NCI-H510A (cell line): ENCODE measurements around the gene CIPC.

Source experiments
- DNase-seq: peaks from one replicate; lab custom pipeline; 2025; lab: John Stamatoyannopoulos, UW

Gene CIPC

DNA sequence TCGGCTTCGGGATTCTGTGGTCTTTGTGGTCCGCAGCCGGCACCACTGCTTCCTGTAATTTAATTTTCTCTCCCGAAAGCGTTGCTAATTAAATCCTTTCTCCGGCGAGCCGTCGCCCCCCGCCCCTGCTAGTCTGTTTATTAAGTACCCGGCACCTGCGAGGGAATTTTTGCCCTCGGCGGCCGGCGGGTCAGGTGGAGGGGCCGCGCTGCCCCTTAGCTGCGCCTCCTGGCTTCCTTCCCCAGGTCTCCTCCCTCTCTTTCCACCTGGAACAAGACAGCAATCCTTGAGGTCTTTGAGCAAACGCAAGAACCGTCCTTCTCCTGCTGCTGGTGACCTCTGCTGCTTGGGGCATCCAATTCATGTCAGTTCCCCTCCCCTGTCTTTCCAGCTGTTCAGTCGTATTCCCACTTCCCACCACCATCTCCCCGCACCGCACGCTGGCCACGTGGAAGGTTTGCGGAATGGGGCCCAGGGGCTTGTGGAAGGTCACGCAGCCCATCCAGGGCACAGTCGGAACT is 27.3 kb downstream of the CIPC start:
- no peak for DNase-seq

DNA sequence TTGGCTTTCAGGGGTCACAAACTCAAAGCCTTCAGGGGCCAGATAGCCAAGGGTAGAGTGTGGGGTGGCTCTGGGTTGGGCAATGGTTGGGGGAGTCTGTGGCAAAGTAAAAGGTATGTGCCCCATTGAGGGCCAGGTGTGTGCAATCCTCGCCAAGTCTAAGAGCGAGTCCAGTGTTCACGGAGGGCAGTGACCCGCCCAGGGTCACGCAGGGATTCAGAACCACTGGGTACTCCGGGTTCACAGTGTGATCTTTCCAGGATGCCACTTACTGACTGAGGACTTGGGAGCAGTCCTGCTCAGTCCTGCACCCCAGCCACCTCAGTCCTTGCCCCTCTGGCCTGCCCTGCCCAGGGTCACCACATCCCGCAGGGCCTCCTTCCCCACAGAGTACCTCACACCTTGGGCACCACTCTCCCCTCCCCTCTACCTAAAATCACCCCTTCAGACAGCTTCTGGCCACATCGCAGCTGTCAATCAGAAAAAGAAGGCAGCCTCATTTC is 27.8 kb downstream of the CIPC start:
- no peak for DNase-seq

DNA sequence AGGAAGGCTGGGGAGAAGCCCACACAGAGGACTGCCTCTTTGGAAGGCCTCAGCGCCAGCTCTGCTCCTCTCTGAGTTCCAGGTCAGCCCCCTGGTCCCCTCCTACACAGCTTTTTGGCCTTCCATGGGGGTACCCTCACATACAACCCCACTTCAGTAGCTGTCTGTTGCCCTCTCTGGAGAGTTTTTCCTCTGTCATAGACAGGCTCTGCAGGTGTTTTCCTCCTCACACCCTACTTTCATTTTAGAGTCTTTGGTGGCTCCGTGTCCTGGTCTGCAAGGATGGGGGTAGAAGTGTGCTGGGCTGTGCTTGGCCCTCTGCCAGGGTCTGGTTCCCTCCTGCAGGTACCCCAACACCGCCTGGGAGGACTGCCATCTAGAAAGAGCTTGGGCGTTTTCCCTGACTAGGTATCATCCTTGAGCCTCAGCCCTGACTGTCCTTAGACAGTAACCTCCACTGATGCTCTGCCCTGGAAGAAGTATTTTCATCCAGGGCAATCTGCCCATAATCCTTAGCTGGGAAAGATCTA is 28.5 kb downstream of the CIPC start:
- no peak for DNase-seq

DNA sequence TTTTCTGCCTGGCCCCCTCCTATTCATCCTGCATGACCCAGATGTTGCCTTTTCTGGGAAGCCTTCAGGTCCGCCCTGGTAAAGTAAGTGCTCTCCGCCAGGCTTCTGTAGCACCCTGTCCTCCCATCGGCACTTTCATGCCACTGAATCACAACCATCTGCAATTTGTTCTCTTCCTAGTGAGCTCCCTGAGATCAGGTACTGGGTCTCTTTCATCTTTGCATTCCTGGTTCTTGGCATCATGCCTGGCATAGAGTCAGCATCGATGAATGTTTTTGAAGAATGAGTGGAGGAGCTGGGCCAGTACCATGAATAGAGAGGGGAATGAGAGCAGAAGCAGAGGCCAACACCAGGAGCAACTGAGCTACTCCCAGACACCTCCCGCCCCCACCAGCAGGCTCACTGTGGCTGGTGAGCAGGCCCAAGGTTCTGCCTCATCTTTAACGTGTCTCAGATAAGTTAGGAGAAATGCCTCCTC is 30.4 kb downstream of the CIPC start:
- no peak for DNase-seq

DNA sequence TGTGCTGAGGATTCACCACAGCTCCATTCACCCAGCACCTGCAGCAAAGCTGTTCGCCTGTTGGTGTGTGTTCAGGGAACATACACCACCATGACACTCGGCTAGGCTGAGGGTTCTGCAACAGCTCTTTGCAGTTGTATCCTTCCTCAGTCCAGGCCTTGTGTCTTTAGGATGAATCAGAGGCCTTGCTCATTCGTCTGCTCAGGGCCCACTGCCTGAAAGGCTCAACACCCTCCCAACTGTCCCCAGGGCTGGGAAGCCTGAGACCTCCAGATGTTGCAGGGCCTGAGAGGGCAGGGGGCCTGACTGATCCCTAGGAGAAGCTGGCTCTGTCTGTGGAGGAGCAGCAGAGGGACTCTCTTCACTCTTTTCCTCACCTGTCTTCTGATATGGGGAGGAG is 32.3 kb downstream of the CIPC start:
- DNase-seq: no peak

DNA sequence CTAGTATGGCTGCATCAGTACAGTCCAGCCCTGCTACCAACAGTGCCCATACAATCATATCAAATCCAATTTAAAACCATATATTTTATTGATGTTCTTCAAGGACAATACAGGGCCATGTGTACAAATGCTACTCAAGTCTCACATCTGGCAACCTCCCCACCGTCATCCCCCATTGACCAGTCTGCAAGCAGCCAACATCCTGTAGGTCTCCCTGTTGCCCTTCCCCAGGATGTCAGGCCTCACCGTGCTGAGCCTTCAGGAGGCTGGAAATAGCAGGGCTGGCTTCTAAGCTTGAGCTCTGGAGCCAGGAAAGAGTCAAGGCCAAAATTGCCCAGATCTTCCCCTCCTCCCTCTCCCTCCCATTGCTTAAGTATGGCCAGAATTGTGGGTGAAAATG is 33.1 kb downstream of the CIPC start:
- DNase-seq: no peak

DNA sequence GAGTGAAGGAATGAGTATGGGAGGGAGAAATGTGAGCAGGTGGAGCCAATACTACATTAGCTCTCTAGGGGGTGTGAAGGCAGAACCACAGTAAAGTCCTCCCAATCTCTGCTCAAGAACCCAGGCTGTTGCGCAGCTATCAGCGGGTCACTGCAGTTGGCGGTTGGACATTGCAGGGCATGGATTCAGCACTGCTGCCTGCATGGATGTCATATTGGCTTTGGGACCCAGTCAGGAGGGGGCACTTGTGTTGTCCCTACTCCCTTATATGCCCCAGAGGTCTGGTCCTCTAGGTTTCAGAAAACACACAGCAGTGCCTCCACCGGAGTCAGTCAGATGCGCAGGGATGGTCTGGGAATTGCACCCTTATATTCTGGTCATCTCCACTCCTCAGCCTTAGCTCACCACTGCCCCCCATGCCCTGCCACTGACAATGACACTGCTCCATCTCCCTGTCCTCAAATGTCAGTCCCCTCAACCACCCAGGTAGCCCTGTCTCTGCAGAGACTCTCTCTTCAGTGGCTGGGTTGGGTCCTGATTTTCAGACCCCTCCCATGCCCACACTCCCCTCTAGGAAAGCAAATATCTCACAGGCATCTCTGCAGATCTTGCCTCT is 33.9 kb downstream of the CIPC start:
- no peak for DNase-seq

DNA sequence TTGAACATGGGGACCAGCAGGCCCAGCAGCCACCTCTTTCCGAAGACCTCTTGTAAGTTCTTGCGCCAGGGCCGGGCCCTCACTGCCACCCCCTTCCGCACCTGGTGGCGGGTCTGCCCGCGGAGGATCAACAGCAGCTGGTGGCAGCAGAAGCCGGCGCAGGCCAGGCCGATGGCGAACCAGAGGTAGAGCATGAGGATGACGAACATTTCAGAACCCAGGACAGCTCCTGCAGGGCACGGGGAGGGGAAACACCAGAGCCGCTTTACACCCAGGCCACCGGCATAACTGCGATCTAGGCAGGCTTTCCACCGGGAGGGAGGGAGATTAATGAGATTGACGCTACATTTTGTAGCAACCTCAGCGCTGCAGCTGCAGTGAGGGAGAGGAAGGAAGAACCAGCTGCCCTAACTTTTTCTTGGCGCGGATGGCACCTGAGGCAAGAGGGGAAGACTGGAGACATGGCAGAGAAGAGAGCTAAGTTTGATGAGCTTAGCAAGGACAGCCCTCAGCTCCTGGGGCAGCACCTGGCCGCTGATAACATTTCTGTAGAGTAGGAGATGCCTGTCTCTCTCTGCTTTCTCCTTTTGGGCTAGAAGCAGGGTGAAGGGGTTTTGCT is 35.8 kb downstream of the CIPC start:
- DNase-seq: no peak

DNA sequence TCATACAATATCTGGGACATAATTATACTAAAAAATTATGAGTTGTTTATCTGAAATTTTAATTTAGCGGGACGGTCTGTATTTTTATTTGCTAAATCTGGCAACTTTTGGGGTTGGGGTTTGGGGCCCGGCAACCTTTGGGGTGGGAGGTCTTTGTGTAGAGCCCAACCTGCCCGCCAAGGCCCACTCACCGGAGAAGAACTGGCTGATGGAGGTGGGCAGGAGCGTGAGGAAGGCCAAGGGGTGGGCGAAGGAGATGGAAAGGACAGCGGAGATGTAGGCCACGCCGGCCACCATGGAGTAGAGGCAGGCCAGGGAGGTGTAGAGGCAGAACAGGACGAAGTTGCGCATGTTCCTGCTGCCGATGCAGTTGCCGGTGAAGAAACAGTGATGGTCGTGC is 41.0 kb downstream of the CIPC start:
- DNase-seq: no peak

DNA sequence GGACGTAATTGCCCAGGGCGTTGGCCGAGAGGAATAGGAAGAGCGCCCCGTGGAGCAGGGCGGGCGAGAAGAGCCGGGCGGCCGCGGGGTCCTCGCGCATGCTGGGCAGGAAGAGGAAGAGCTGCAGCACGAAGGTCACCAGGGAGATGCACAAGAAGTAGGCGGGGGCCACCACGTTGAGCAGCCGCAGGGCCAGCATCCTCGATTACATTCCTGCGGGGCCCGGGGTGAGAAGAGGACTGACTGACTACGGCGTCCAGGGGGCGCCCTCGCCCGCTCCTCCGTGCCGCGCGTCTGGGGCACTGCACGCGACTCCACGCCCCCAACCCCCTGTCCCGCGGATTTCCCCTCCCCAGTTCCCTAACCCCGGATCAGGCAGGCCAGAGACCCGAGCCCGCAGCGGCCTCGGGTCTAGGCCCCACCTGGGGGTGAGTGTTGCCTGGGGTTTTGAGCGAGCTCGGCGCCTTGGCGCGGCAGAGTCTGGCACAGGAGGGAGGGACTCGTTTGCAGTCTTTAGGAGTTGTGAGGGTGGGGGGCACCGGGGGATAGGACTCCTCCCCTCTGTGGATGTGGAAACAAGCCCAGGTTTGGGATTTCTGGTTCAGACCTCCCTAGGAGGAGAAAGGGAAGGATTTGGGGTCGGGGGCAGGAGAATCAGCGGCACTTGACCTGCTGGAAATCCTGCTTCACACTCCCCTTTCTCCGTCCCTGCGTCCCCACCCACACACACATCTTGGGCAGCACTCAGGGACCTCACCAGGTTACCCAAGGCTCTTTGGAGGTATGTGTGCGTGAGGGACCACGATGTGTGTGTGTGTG is 41.7 kb downstream of the CIPC start:
- DNase-seq: peak; percentile 33

DNA sequence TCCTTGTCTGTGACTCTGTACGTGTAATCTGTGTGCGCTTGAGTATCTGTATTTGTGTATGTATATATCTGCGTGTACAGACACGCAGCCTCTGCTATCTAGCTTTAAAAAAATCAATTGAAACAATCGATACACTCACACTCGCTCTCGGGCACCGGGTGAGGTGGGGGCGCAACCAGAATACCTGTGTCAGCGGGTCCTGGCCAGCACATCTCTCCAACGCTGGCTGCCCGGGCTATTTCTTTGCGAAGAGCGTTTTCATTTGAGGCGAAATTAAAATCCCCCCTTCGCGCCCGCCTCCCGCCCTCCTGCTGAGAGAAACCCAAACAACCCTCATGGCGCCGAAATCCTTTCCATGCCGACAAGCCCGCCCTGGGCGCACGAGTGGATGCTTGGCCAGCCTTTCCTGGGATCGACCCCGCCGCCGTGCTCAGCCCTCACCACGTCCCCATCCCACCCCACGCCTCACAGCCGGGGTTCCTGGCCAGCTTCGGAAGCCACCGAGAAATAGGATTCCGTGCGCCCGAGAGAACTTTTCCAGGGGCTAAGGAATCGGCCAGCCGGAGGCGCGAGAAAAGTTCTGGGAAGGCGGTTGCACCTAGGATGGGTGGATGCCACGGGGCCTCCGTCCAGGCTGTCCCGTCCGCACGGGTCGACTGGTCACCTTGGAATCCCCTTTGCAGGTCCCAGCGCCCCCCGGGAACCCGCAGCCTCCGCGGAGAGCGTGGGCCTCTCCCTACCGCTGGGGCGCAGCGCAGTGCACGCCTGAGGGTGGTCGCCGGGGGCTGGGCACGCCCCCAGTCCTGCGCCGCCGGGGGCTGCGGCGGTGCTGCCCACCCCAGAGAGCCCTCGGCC is 42.5 kb downstream of the CIPC start:
- peak; percentile 19 for DNase-seq

DNA sequence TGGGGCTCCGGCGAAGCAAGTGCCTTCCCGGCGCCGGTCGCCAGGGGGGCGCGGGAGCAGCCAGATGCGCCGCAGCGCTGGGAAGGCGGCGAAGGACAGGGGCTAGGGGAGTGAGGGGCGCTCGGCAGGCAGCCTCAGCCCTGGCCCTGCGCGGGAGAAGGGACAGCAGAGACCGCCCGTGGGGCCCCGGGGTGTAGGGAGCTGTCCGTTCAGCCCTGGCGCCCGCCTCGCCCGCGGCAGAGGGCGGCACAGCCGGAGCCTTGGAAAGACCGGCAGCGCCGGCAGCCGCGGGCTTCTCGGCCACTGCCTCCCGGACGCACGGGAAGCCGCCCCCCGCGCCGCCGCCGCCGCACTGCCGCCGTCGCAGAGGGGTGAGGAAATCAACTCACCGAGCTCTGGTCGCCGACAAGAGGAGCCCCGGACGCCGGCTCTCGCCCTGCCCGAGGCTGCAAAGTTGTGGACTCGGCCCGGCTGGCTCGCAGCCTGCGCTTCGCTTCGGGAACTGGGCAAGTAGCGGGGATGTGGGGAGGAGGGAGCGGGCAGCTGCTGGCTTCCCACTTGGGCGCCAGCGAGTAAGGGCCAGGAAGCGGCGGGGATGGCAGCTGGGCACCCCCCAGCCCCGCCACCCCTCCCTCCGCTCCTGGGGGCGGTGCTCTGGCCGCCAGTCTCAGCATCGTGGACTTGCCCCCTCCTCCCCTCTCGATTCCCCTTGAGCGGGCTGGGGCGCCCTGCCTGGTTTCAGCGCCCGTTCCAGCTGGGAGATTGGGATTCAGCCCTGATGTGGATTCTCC is 43.4 kb downstream of the CIPC start, which contains the start of gene ZDHHC22:
TSS of gene ZDHHC22 (minus strand) at position 578 of the 791 bp plus-strand sequence. CDS start 2,053 bp downstream, outside the sequence.
- DNase-seq: peak; percentile 67

DNA sequence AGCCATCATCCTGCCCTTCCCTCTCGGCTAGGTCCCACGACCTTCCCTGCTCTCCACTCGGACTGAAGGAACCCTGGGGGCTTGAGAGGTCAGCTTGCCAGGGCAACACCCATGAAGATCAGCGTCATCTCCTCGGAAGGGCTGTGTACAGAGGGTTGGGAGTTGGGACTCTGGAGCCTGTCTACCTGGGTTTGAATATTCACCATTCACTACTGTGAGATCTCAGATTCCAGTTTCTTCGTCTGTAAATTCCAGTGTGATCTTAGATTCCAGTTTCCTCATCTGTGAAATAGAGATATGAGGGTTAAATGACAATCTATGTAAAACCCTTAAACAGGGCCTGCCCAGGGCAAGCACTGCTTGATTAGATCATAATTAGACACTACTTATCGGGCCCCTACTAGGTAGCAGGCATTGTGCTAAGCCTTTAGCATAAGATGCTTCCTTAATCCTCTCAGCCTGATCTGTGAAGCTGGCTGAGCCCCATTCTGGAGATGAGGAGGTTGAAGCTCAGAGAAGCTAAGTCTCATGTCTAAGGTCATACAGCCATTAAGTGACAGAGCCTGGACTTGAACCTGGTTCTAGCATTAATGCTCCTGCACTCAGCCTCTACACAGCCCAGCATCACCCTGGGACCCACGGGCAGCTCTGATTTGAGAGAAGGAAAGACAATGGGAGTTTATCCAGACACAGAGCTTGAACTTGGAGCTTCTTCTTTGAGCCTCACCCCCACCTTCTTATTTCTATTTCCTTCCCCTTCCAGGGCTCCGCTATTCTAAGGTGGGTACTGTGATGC is 44.1 kb downstream of the CIPC start:
- DNase-seq: no peak

DNA sequence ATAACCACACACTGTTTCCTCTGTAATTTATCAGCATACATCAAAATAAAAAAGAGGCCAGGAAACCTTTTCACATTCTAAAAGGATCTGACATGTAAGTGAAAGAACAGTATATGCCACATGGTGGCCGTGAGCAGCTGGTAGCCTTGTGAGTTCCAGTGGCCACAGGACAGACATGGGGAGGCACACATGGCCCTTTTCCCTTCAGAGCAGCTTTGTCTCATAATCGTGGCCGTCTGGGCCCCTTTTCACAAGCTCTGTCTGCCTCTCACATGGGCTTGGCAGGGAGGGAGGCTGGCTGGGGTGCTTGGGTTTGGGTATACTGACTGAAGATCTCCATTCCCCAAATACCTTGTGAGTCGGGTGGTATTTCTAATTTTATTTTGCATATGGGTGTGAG is 45.0 kb downstream of the CIPC start:
- no peak for DNase-seq

DNA sequence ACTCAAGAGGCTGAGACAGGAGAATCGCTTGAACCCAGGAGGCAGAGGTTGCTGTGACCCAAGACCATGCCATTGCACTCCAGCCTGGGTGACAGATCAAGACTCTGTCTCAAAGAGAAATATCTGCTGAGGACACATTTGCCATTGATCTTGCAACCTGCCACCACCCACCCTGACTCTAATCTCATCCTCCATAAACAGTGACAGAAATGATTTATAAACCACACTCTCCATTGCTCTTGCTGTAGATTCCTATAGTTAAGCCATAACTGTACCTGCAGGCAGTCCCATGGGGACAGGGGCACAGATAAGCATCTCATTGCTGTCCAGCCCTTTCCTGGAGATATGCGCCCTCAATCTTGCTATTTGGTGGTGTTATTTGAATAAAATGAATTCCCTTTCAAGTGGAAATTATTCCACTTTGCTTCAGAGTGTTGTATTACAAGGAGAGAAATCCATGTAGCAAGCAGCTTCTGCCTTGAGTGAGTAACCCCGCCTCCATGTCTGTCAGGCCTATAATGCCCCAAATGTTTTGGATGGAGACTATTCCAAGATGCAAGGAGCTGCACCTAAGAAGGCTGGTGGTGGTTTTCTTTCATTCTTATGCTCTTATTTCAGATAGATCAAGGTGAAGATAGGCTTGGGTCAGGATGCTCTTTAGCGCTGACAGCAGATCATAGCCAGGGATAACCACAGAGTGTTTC is 46.5 kb downstream of the CIPC start:
- DNase-seq: no peak

DNA sequence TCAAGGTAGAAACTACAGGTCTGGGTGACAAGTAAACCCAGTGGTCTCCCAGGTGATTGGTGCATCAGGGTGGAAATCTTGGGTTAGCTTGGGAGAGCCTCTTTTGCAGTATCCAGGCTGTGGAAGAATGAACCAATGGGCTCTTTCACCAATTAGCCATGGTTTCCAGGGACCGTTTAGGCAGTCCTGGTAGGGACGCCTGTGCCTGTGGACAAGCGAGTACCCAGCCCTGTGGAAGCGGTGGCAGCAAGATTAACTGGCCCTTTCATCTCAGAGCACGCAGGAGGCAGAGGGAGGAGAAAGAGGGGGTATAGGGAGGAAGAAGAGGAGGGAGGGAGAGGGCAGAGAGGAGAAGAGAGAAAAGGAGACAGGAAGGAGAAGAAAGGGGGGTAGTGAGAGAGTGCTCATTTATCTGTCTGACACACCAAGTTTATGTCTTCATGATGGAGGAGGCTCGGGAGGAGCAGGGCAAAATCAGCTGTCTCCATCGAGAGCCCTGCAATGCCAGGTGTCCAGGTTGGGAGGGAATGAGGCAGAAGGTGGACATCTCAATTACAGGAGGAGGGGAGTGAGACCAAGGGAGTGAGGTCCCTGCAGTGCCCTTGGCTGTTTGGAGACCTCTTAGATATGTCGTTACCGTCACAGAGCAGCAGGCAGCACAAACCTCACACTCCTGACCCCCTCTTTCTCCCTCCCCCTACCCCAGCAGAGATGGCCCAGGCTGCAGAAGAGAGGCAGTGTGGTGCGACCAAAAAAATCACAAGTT is 48.1 kb downstream of the CIPC start:
- no peak for DNase-seq

DNA sequence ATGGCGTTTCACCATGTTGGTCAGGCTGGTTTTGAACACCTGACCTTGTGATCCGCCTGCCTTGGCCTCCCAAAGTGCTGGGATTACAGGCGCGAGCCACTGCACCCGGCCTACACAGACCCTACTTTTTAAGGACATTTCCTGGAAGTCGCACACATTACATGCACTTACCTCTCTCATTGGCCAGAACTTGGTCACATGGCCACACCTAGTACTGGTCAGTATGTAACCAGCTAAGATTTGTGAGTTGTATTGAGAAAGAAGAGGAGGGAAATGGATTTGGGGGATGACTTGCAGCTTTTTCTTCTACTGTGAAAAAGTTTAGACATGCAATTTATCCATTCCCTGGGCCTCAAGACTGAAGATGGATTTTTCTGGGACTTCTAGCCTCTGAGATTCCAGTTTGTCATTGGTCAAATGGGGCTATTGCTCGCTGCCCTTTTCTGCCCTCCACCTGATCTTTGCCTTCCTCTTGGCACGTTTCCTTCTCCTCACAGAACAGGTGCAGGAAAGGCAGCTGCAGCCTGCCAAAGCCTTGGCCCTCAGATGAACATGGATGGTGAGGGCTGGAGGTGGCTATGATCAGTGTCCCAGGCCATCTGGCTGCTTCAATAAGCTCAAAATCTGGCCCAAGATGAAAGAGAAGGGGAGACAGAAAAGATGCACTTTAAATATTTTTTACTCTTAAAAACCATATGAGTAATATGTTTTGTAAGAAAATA is 50.6 kb downstream of the CIPC start:
- DNase-seq: peak; percentile 17

DNA sequence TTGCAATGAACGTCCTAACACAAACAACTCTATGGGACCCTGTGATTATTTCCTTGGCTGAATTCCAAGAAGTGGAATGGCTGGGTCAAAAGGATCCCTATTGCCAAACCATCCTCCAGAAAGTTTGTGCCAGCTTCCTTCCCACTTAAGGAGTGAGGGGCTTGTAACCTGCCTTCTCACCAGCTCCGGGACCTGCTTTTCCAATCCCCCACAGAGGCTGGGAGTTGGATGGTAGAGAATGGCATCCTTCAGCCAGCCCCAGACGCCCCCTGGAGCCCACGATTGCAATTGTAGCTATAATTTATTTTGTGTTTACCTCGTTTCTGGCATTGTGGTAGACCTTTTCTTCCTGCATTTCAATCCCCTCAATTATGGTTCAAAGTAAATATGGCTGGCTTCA is 53.2 kb downstream of the CIPC start:
- DNase-seq: no peak
